Activated naive CD8-positive, alpha-beta T cell (primary cell): ENCODE data around the gene PLAC8L1.

Source experiments
- H3K27ac Mint-ChIP-seq: one replicate; pipeline ENCODE4 v1.8.0; 2021; ENCODE audit warnings: mixed read lengths
- H3K27me3 Mint-ChIP-seq: one replicate; pipeline ENCODE4 v1.8.0; 2021; ENCODE audit warnings: mixed read lengths
- H3K36me3 Mint-ChIP-seq: one replicate; pipeline ENCODE4 v1.8.0; 2021; ENCODE audit warnings: mixed read lengths
- H3K4me1 Mint-ChIP-seq: one replicate; pipeline ENCODE4 v1.8.0; 2021; ENCODE audit warnings: low read depth, mixed read lengths
- H3K4me3 Mint-ChIP-seq: one replicate; pipeline ENCODE4 v1.8.0; 2021; ENCODE audit warnings: mild to moderate bottlenecking, mixed read lengths
- H3K9me3 Mint-ChIP-seq: one replicate; pipeline ENCODE4 v1.8.0; 2021; ENCODE audit warnings: low read depth, mixed read lengths

Gene PLAC8L1

GRCh38 chr5:146101646-146102045, 3.7 kb downstream of the PLAC8L1 start:
- no peaks in the 10 kb centered on the region for H3K27me3 Mint-ChIP-seq
- H3K4me3 Mint-ChIP-seq: no peak overlapping the region
- no peaks in the 10 kb centered on the region for H3K9me3 Mint-ChIP-seq
- no peaks in the 10 kb centered on the region for H3K4me1 Mint-ChIP-seq
- H3K27ac Mint-ChIP-seq: no peak overlapping the region
- H3K36me3 Mint-ChIP-seq: peaks cover 21% of the 10 kb centered on the region

DNA sequence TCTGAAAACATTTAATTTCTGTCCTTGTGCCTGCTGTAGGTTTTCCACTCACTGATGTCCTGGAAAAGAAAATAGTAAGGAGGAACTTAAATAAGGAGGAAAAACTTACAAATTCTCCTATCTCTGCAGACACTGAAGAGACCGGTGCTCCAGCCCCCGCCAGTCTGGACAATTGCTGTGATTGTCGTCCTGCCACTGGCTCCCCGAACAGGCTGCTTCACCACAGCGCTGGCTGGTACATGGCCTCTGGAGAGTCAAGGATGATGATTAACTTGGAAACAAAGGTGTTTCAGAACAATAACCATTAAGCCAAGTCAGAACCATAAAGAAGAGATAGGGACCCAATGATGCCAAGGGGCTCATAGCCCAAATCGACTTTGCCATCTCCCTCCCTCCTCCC, 7.3 kb downstream of the PLAC8L1 start:
- Mint-ChIP-seq H3K36me3 (peaks cover 12% of the 10 kb centered on the region), H3K9me3 (no peaks in the 10 kb centered on the region), H3K4me3 (no peak overlapping the region), H3K27ac (no peak overlapping the region), H3K4me1 (no peaks in the 10 kb centered on the region), H3K27me3 (no peaks in the 10 kb centered on the region)

DNA sequence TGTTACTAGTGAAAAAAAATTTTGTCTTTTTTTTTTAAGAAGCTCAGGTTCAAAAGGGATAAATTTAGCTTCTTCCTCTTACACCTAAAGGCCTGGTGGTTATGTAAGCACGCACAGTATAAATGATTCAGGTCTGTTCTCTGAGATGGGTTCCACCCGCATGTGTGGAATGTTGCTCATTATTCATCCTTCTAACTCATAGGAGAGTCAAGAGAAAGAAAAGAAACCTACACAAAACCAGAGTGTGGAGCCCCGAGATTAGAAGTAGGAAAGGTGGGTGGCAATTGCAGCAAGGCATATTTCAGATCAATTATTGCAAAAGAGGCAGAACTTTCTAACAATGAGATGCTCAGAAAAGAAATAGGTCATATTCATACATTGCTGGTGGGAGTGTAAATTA, 13.5 kb downstream of the PLAC8L1 start:
- H3K36me3 Mint-ChIP-seq: peaks cover 3% of the 10 kb centered on the region
- H3K27me3 Mint-ChIP-seq: peaks cover 3% of the 10 kb centered on the region
- H3K4me3 Mint-ChIP-seq: no peak overlapping the region
- H3K4me1 Mint-ChIP-seq: no peaks in the 10 kb centered on the region
- no peak overlapping the region for H3K27ac Mint-ChIP-seq
- H3K9me3 Mint-ChIP-seq: no peaks in the 10 kb centered on the region

DNA sequence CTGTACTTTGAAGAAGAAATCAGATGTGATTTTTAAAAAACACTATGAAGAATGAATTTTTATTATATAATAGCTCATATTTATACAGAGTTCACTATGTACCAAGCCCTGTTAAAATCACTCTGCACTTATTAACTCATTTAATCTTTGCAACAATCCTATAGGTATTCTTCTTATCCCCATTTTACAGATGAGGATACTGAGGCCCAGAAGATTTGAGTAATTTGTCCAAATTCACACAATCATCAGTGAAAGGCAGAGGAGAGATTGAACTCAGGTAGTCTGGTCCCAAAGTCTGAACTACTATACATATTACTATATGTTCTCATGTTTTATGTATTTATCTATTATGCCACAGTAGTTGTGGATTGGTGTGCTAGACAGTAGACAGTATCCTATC, 16.1 kb downstream of the PLAC8L1 start:
- Mint-ChIP-seq H3K27me3 (peaks cover 3% of the 10 kb centered on the region), H3K36me3 (peaks cover under 1% of the 10 kb centered on the region), H3K27ac (no peak overlapping the region), H3K4me1 (no peaks in the 10 kb centered on the region), H3K9me3 (no peaks in the 10 kb centered on the region), H3K4me3 (no peak overlapping the region)

- Mint-ChIP-seq H3K4me1 (no peaks in the 10 kb centered on the region), H3K27me3 (peaks cover 5% of the 10 kb centered on the region), H3K9me3 (no peaks in the 10 kb centered on the region), H3K36me3 (no peaks in the 10 kb centered on the region), H3K4me3 (no peak overlapping the region), H3K27ac (no peak overlapping the region)
Observed at GRCh38 chr5:146088098-146088497, 17.3 kb downstream of the PLAC8L1 start.

- Mint-ChIP-seq H3K4me1 (peaks cover 8% of the 10 kb centered on the region), H3K9me3 (no peaks in the 10 kb centered on the region), H3K27ac (no peak overlapping the region), H3K27me3 (peaks cover 13% of the 10 kb centered on the region), H3K36me3 (no peaks in the 10 kb centered on the region), H3K4me3 (no peak overlapping the region)
Observed at GRCh38 chr5:146084376-146084775, 21.0 kb downstream of the PLAC8L1 start.

- H3K4me1 Mint-ChIP-seq: peaks cover 11% of the 10 kb centered on the region
- H3K27me3 Mint-ChIP-seq: peaks cover 14% of the 10 kb centered on the region
- H3K27ac Mint-ChIP-seq: no peak overlapping the region
- no peaks in the 10 kb centered on the region for H3K36me3 Mint-ChIP-seq
- no peak overlapping the region for H3K4me3 Mint-ChIP-seq
- no peaks in the 10 kb centered on the region for H3K9me3 Mint-ChIP-seq
Observed at GRCh38 chr5:146082798-146083197, 22.6 kb downstream of the PLAC8L1 start.

- Mint-ChIP-seq H3K4me1 (peaks cover 11% of the 10 kb centered on the region), H3K4me3 (no peak overlapping the region), H3K27ac (no peak overlapping the region), H3K9me3 (no peaks in the 10 kb centered on the region), H3K27me3 (peaks cover 14% of the 10 kb centered on the region), H3K36me3 (no peaks in the 10 kb centered on the region)
Observed at GRCh38 chr5:146081556-146081955, 23.8 kb downstream of the PLAC8L1 start.

DNA sequence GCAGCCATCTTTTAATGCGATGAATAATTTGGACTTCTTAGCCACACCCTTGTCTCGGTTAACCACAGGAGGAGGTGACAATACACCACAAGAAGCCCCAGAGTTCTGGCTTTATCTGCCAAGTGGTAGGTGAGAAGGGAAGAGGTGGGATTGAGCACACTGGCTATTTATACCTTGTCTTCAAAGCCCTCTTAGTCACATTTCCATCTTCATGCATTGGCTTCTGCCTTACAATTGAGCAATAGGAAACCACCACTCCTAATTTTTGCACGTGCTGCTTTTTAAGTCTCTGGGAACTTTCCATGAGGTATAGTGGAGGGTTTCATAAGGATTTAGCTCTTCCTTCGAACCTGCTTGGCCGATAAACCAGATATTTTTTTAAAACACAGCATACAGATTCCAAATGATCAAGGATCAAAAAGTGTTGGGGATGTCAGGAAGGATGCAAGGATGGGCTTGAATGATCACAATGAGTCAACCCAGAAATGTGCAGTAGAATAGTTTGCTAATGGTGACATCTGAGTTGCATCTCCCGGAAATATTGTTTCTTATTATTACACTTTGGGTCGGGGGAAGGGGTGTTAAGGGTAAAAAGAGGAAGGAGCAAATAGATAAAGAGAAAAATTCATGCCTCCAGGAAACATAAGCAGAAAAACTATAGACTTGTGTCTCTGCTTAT, 25.5 kb downstream of the PLAC8L1 start:
- Mint-ChIP-seq H3K9me3 (no peaks in the 10 kb centered on the region), H3K4me1 (peaks cover 11% of the 10 kb centered on the region), H3K27ac (no peak overlapping the region), H3K4me3 (no peak overlapping the region), H3K27me3 (peaks cover 14% of the 10 kb centered on the region), H3K36me3 (no peaks in the 10 kb centered on the region)

- H3K27me3 Mint-ChIP-seq: peaks cover 14% of the 10 kb centered on the region
- no peak overlapping the region for H3K27ac Mint-ChIP-seq
- peaks cover 11% of the 10 kb centered on the region for H3K4me1 Mint-ChIP-seq
- H3K9me3 Mint-ChIP-seq: no peaks in the 10 kb centered on the region
- no peak overlapping the region for H3K4me3 Mint-ChIP-seq
- no peaks in the 10 kb centered on the region for H3K36me3 Mint-ChIP-seq
Observed at GRCh38 chr5:146078566-146078965, 26.8 kb downstream of the PLAC8L1 start.

DNA sequence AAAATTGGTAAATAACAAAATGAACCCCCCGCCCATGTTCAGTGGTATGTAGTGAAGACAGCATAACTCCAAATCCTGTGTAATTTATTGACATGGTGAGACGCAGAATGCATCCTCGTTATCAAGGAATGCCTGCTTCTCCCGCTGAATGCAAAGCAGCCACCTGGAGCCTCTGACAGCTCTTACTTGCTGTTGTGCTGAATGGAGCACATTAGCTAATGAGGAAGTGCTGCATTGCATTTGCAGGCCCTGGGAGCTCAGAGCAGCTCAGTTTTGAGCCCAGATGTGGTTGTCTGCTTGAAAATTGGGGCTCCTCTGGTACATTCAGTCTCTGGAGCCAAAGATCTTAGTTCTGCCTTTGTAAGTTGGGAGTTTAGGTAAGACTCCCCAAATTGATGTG, 28.9 kb downstream of the PLAC8L1 start:
- no peak overlapping the region for H3K4me3 Mint-ChIP-seq
- peaks cover 11% of the 10 kb centered on the region for H3K4me1 Mint-ChIP-seq
- no peaks in the 10 kb centered on the region for H3K36me3 Mint-ChIP-seq
- H3K9me3 Mint-ChIP-seq: no peaks in the 10 kb centered on the region
- H3K27ac Mint-ChIP-seq: no peak overlapping the region
- peaks cover 12% of the 10 kb centered on the region for H3K27me3 Mint-ChIP-seq

GRCh38 chr5:146076028-146076427, 29.3 kb downstream of the PLAC8L1 start:
- no peaks in the 10 kb centered on the region for H3K9me3 Mint-ChIP-seq
- no peaks in the 10 kb centered on the region for H3K36me3 Mint-ChIP-seq

GRCh38 chr5:146073239-146073900, 32.0 kb downstream of the PLAC8L1 start:
- H3K4me1 Mint-ChIP-seq: no peaks in the 10 kb centered on the region
- H3K27me3 Mint-ChIP-seq: peaks cover 3% of the 10 kb centered on the region
- no peak overlapping the region for H3K4me3 Mint-ChIP-seq
- no peak overlapping the region for H3K27ac Mint-ChIP-seq
- no peaks in the 10 kb centered on the region for H3K36me3 Mint-ChIP-seq
- no peaks in the 10 kb centered on the region for H3K9me3 Mint-ChIP-seq

More at GRCh38 chr5:146076028-146076427, 29.3 kb downstream of the PLAC8L1 start:
- Mint-ChIP-seq H3K27me3 (peaks cover 10% of the 10 kb centered on the region), H3K4me1 (peaks cover 11% of the 10 kb centered on the region), H3K27ac (no peak overlapping the region), H3K4me3 (no peak overlapping the region)

- peaks cover 1% of the 10 kb centered on the region for H3K27me3 Mint-ChIP-seq
- no peak overlapping the region for H3K4me3 Mint-ChIP-seq
- no peak overlapping the region for H3K27ac Mint-ChIP-seq
- H3K4me1 Mint-ChIP-seq: no peaks in the 10 kb centered on the region
- no peaks in the 10 kb centered on the region for H3K36me3 Mint-ChIP-seq
- H3K9me3 Mint-ChIP-seq: no peaks in the 10 kb centered on the region
Observed at GRCh38 chr5:146072595-146072994, 32.8 kb downstream of the PLAC8L1 start.

GRCh38 chr5:146071171-146071570, 34.2 kb downstream of the PLAC8L1 start:
- no peaks in the 10 kb centered on the region for H3K36me3 Mint-ChIP-seq
- no peaks in the 10 kb centered on the region for H3K9me3 Mint-ChIP-seq
- no peaks in the 10 kb centered on the region for H3K27me3 Mint-ChIP-seq
- H3K27ac Mint-ChIP-seq: no peak overlapping the region
- H3K4me1 Mint-ChIP-seq: no peaks in the 10 kb centered on the region
- H3K4me3 Mint-ChIP-seq: no peak overlapping the region

- no peaks in the 10 kb centered on the region for H3K36me3 Mint-ChIP-seq
- H3K27me3 Mint-ChIP-seq: no peaks in the 10 kb centered on the region
- H3K4me3 Mint-ChIP-seq: no peak overlapping the region
- no peaks in the 10 kb centered on the region for H3K9me3 Mint-ChIP-seq
- no peaks in the 10 kb centered on the region for H3K4me1 Mint-ChIP-seq
- H3K27ac Mint-ChIP-seq: no peak overlapping the region
Observed at GRCh38 chr5:146070746-146071145, 34.6 kb downstream of the PLAC8L1 start.
